ENCODE results near the gene RASA3.

GRCh38 chr13:114076329-114077090, 55.9 kb downstream of the RASA3 start:
- TF ChIP-seq CTCF (conservative IDR thresholded peaks at IDR 0.05 in 1 of 2, IDR thresholded peaks at IDR 0.05 in 1 of 2; ENCODE audit: extremely low read depth in 1 of 2, insufficient read depth in 1 of 2, low read depth in 1 of 2, low read length in 2 of 2), result no peak
- no peak for TF ChIP-seq EZH2 (IDR thresholded peaks at IDR 0.05; ENCODE audit: borderline replicate concordance, low read length)
